OCI-LY3 (cell line): ENCODE data around the gene PIM2.

ENCODE experiments used
- H2AFZ ChIP-seq: fragments of 200-600, 300-600 bp; shearing (Covaris generic); 2 replicates; pipeline ENCODE4 v1.6.0; 2014; ENCODE audit warnings: antibody characterized with exemption, low read depth, low read length
- H3K27ac ChIP-seq: fragments of 200-600, 300-600 bp; sonication (generic); 2 replicates; pipeline ENCODE4 v1.5.1; 2014; ENCODE audit warnings: mild to moderate bottlenecking, low read length, moderate library complexity, mixed read lengths
- H3K27me3 ChIP-seq: fragments of 200-600, 300-600 bp; sonication (generic); 2 replicates; pipeline ENCODE4 v1.6.1; 2014; ENCODE audit warnings: low read depth, low read length, mixed read lengths
- H3K36me3 ChIP-seq: fragments of 200-600, 300-600 bp; sonication (generic); replicated peaks from 2 replicates; pipeline ENCODE3; 2014; ENCODE audit warnings: low read depth, low read length, mixed read lengths
- H3K4me1 ChIP-seq: fragments of 300-600, 200-600 bp; sonication (generic); 2 replicates; pipeline ENCODE4 v1.6.1; 2014; ENCODE audit warnings: low read length, mixed read lengths
- H3K4me2 ChIP-seq: fragments of 200-600, 300-600 bp; sonication (generic); 2 replicates; pipeline ENCODE4 v1.6.1; 2014; ENCODE audit warnings: low read length, mixed read lengths
- H3K4me3 ChIP-seq: fragments of 300-600, 200-600 bp; sonication (generic); 2 replicates; pipeline ENCODE4 v1.5.1; 2014; ENCODE audit warnings: antibody characterized with exemption, mild to moderate bottlenecking, low read length, moderate library complexity
- H3K79me2 ChIP-seq: fragments of 300-600, 200-600 bp; shearing (Covaris generic); 2 replicates; pipeline ENCODE4 v1.6.1; 2014; ENCODE audit warnings: mild to moderate bottlenecking, low read length, mixed read lengths
- H3K9ac ChIP-seq: fragments of 300-600, 200-600 bp; shearing (Covaris generic); 2 replicates; pipeline ENCODE4 v1.6.0; 2014; ENCODE audit warnings: mild to moderate bottlenecking, low read length, moderate library complexity
- H3K9me3 ChIP-seq: fragments of 200-600, 300-600 bp; shearing (Covaris generic); 2 replicates; pipeline ENCODE4 v1.6.1; 2014; ENCODE audit warnings: low read length, mixed read lengths; ENCODE audit not compliant: insufficient read depth
- H4K20me1 ChIP-seq: fragments of 200-600, 300-600 bp; sonication (generic); 2 replicates; pipeline ENCODE4 v1.6.1; 2016; ENCODE audit warnings: low read length, mixed read lengths; ENCODE audit not compliant: insufficient read depth
- EZH2phosphoT487 ChIP-seq: fragments of 200-600 bp; shearing (Covaris generic); IDR thresholded peaks from 2 replicates; pipeline ENCODE4 v1.6.1; 2018; ENCODE audit warnings: antibody characterized with exemption, mixed run types, low read depth
- TF ChIP-seq, protein P1 (sequence below): fragments of 200-600, 300-600 bp; sonication (generic); IDR thresholded peaks from 2 replicates; pipeline ENCODE4 v1.5.1; 2014; ENCODE audit warnings: antibody characterized with exemption, low read length, low read depth

PIM2 gene

DNA sequence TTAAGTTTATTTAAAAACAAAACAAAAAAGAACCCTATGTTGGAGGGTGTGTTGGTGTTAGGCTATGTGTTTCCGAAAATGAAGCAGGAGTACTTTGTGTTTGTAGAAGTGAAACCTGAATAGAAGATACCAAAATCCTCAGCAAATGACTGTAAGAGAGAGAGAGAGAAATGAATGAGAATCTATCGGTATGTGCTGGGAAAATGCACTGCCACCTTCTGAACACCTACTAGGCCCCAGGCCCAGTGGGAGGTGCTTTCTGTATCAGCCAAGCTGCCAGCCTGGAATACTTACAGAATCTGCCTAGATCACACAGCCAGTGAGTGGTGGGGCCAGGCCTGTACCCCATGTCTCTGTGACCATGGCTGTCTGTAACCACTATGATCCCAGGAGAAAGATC is 14.9 kb upstream of the PIM2 start:
- Histone ChIP-seq H2AFZ (no peak overlapping the region), H3K27ac (peak overlapping the region; percentile 100), H3K79me2 (peaks cover 56% of the 10 kb centered on the region), H3K9ac (peak overlapping the region; percentile 98), H3K4me2 (peak overlapping the region; percentile 92), H3K4me1 (peaks cover 64% of the 10 kb centered on the region), H3K4me3 (peak overlapping the region; percentile 57), H3K36me3 (peaks cover 32% of the 10 kb centered on the region), H3K9me3 (no peaks in the 10 kb centered on the region), H3K27me3 (no peaks in the 10 kb centered on the region), H4K20me1 (no peaks in the 10 kb centered on the region)
- TF ChIP-seq, protein P1, sequence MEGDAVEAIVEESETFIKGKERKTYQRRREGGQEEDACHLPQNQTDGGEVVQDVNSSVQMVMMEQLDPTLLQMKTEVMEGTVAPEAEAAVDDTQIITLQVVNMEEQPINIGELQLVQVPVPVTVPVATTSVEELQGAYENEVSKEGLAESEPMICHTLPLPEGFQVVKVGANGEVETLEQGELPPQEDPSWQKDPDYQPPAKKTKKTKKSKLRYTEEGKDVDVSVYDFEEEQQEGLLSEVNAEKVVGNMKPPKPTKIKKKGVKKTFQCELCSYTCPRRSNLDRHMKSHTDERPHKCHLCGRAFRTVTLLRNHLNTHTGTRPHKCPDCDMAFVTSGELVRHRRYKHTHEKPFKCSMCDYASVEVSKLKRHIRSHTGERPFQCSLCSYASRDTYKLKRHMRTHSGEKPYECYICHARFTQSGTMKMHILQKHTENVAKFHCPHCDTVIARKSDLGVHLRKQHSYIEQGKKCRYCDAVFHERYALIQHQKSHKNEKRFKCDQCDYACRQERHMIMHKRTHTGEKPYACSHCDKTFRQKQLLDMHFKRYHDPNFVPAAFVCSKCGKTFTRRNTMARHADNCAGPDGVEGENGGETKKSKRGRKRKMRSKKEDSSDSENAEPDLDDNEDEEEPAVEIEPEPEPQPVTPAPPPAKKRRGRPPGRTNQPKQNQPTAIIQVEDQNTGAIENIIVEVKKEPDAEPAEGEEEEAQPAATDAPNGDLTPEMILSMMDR: no peak
- no peak for TF ChIP-seq EZH2phosphoT487

DNA sequence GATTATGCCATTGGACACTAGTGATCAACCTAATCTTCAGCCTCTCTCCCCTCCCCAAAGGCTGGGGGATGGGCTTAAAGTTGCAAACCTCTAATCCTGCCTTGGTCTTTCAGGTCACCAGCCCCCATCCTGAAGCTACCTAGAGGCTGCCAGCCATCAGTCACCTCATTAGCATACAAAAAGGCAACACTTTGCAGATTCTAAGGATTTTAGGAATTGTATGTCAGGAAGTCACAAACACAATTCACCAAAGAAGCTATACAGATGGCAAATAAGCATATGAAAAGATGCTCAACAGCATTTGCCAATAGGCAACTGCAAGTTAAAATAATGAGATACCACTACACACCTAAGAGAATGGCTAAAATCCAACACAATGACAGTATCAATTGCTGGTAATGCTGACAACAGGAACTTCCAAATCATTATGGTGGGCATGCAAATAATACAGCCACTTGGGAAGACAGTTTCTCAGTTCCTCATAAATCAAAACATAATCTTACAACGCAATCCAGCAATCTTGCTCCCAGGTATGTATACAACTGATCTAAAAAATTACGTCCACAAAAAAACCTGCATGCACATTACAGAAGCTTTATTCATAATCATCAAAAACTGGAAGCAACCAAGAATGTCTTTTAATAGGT is 9.0 kb upstream of the PIM2 start:
- Histone ChIP-seq H3K4me1 (peaks cover 30% of the 10 kb centered on the region), H3K27ac (peak overlapping the region; percentile 59), H4K20me1 (no peaks in the 10 kb centered on the region), H3K9ac (peak overlapping the region; percentile 30), H3K79me2 (peaks cover 39% of the 10 kb centered on the region), H3K36me3 (peaks cover 39% of the 10 kb centered on the region), H3K9me3 (no peaks in the 10 kb centered on the region), H3K4me3 (peak overlapping the region; percentile 48), H2AFZ (no peak overlapping the region), H3K27me3 (no peaks in the 10 kb centered on the region), H3K4me2 (peak overlapping the region; percentile 62)
- TF ChIP-seq, protein P1: no peak
- no peak for TF ChIP-seq EZH2phosphoT487

DNA sequence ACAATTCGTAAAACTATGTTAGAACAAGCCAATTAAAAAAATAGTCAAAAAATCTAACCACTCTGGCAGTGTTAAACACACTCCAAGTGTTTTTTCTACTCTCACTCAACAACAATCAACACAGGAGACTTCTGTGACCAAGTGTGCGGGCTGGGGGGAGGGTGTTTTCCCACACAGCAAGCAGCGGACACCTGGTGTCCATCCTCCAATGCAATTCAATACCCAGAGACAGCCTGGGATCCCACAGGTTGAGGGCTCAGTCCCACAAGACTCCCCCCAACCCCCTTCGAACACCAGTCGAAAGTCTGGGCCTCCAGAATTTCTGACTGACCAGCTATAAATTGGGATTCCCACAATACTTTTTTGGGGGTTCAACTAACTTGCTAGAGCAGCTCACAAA is 8.3 kb upstream of the PIM2 start:
- Histone ChIP-seq H2AFZ (no peak overlapping the region), H3K27ac (no peak overlapping the region), H4K20me1 (no peaks in the 10 kb centered on the region), H3K27me3 (no peaks in the 10 kb centered on the region), H3K4me3 (no peak overlapping the region), H3K9me3 (no peaks in the 10 kb centered on the region), H3K4me1 (peaks cover 23% of the 10 kb centered on the region), H3K9ac (no peak overlapping the region), H3K79me2 (peaks cover 32% of the 10 kb centered on the region), H3K4me2 (peak overlapping the region; percentile 62; the same call in 1 of the 2 replicates), H3K36me3 (peaks cover 35% of the 10 kb centered on the region)
- TF ChIP-seq, protein P1: no peak
- TF ChIP-seq EZH2phosphoT487: no peak

DNA sequence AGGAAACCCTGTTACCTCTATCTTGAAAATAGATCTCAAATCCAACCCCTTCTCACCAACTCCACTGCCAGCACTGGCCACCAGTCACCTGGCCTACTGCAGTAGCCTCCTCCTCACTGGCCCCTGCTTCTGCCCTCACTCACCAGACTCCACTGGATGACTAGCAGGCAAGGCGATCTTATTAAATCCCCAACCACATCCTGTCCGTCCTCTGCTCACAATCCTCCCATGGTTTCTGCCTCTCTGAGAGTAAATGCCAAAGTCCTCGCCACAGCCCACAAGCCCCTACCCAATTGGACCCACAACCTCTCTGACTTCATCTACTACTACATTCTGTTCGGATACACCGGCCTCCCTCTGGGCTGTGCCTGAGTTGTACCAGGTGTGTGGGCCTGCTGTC is 5.4 kb upstream of the PIM2 start:
- TF ChIP-seq, protein P1: no peak
- TF ChIP-seq EZH2phosphoT487: no peak
- Histone ChIP-seq H3K9me3 (no peaks in the 10 kb centered on the region), H3K27ac (no peak overlapping the region), H3K79me2 (peaks cover 45% of the 10 kb centered on the region), H3K4me2 (no peak overlapping the region), H3K9ac (no peak overlapping the region), H3K36me3 (peaks cover 26% of the 10 kb centered on the region), H3K27me3 (no peaks in the 10 kb centered on the region), H4K20me1 (no peaks in the 10 kb centered on the region), H3K4me3 (no peak overlapping the region), H2AFZ (no peak overlapping the region), H3K4me1 (peaks cover 38% of the 10 kb centered on the region)
